Heart right ventricle (tissue), 16 donors: Measurements from ENCODE around the gene TICAM1. TPM values are rescaled to one million over a fixed set of nuclear protein-coding genes. Genes with fewer than 3 reads are reported as not detected.
A peak's percentile ranks its signal among the peaks of the same experiment; 100 is the strongest.
"Not testable (repeated sequence)": the region's sequence is repeated elsewhere in the genome, so short reads cannot be mapped to it uniquely, and the experiment has no call there.

Source experiments
- ATAC-seq, 8 donors: fragments of 200-7000 bp; cut with Tn5 transposase; one replicate each; pipeline ENCODE4 v1.9.1; 2020; ENCODE audit warnings: mild to moderate bottlenecking in 8 of 8, moderate library complexity in 8 of 8, moderate number of reproducible peaks in 1 of 8
- DNase-seq, 2 donors: peaks; one replicate each; pipeline ENCODE4 v3.0.0-alpha.2; 2020
- H3K27ac ChIP-seq, 10 donors: fragments of 200-600 bp; sonication (generic) in 2 of 10; one replicate each; pipeline versions ENCODE4 v1.5.0 to v1.8.0; 2020 to 2022; ENCODE audit warnings: mild to moderate bottlenecking in 3 of 10
- H3K27me3 ChIP-seq, 7 donors: fragments of 200-600 bp; one replicate each; pipeline ENCODE4 v1.8.0; 2021 to 2022; ENCODE audit warnings: mild to moderate bottlenecking in 2 of 7
- H3K36me3 ChIP-seq, 9 donors: fragments of 200-600 bp; sonication (generic) in 1 of 9; one replicate each; pipeline versions ENCODE4 v1.5.0 to v1.8.0; 2020 to 2022; ENCODE audit warnings: mild to moderate bottlenecking in 2 of 9
- H3K4me1 ChIP-seq, 9 donors: fragments of 200-600 bp; sonication (generic) in 1 of 9; one replicate each; pipeline versions ENCODE4 v1.5.0 to v1.8.0; 2020 to 2022; ENCODE audit warnings: mild to moderate bottlenecking in 4 of 9
- H3K4me3 ChIP-seq, 10 donors: fragments of 200-600 bp; sonication (generic) in 2 of 10; one replicate each; pipeline versions ENCODE4 v1.5.0 to v1.8.0; 2020 to 2022; ENCODE audit warnings: mild to moderate bottlenecking in 7 of 10, moderate library complexity in 2 of 10
- H3K9me3 ChIP-seq, 11 donors: fragments of 200-600 bp in 10 of 11; sonication (generic) in 2 of 11; one replicate each; pipeline versions ENCODE4 v1.5.0 to v1.8.0; 2013 to 2022; ENCODE audit warnings: mild to moderate bottlenecking in 2 of 11, control low read depth in 1 of 11, moderate library complexity in 1 of 11
- WGBS, 2 donors: extraction: QIAGEN DNeasy Blood & Tissue Kit; methylation state at CpG; one replicate each; pipeline ENCODE4 v1.1.7; 2013; ENCODE audit warnings: inconsistent platforms in 1 of 2; 5-methylcytosine and 5-hydroxymethylcytosine counted together
- intact Hi-C, 10 donors: fragments of 100-400 bp; cut with DNase I; formaldehyde crosslinking; loops; one replicate each; pipeline versions ENCODE4 v1.11.1 to v1.14.2; 2022
- polyA plus RNA-seq, 2 donors: library from polyadenylated mRNA; stranded (reverse); fragments of 200-250 nt; gene quantifications; one replicate each; pipeline ENCODE4 v1.2.3, GENCODE V29; 2013
- total RNA-seq, 10 donors: library from RNA; stranded (reverse); fragmentation: NEBNext Ultra II Directional in 3 of 10; extraction: Animal tissue kit (Norgen Biotek cat#: 25700) in 3 of 10; gene quantifications; one replicate each; pipeline versions ENCODE4 v1.2.1 to v1.2.4, GENCODE V29; 2021 to 2023
- TF ChIP-seq, protein P1 (sequence below), 9 donors: fragments of 200-600 bp; sonication (generic) in 2 of 9; IDR thresholded peaks; one replicate each; pipeline versions ENCODE4 v1.5.0 to v1.8.0; 2021 to 2022; ENCODE audit warnings: antibody characterized with exemption in 9 of 9, mild to moderate bottlenecking in 5 of 9, moderate library complexity in 1 of 9
- donor health status: Arrhythmogenic right ventricular cardiomyopathy.
- donor health status: ischemic (EF 13 %, LVEDD 7.1; RV severe dilation, severe dysfunction).
- donor health status: healthy with polysubstance abuse.
- donor health status: DM: no; HTN: yes; CAD: no.
- donor health status: DM: no; HTN: no; CAD: no.
- donor health status: ischemic (EF 25% LVEDD 6.9; RV normal size, moderate dysfunction).
- donor health status: ischemic (EF 25% LVEDD 5.7; RV mildly dilated, moderate dysfunction).
- donor health status: healthy.
- donor health status: DM: yes; HTN: yes; CAD: no.
- donor health status: Ischemic cardiomyopathy.
- donor health status: ischemic (EF 35%, LVEDD 5.7; RV mildly dilated, moderate dysfunction).
- donor health status: nonischemic (EF 11% LVEDD 7.7; RV severe dilation, severe dysfunction).
- donor health status: DM: yes; HTN: yes; CAD: no.
- donor health status: PGD.
- donor health status: ischemic (EF 29% LVEDD 5.4; RV normal size, mild dysfunction).
- donor health status: nonischemic (EF 23%, LVEDD 6.1; RV moderate dilation, normal function).

The TICAM1 gene
- total and polyA plus RNA-seq, 12 donors: 4.5 to 11.1 (median 6.4) TPM

DNA sequence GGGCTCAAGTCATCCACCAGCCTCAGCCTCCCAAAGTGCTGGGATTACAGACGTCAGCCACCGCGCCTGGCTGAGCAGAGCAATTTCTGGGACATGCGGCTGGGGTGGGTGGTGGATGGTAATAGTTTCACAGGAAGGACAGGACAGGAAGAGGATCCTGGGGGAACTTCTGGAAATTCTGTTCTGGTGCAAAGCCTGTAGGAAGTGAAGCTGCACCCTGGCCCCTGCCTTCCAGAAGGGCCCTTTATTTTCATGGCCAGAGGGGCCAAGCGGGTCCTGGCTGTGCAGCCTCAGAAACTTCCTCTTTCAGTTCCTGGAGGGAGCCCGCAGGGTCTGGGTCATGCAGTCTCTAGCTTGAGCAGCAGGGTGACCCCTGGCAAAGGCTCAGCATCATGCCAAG, 24.3 kb downstream of the TICAM1 start:
- Histone ChIP-seq H3K27ac (peak overlapping the region in 1 of 10 donors; percentile 76), H3K4me3 (no peak overlapping the region), H3K36me3 (no peaks in the 10 kb centered on the region), H3K4me1 (peaks cover 0 to 52% (median 11%) of the 10 kb centered on the region in 9 donors), H3K27me3 (no peaks in the 10 kb centered on the region), H3K9me3 (no peaks in the 10 kb centered on the region)
- TF ChIP-seq, protein P1, sequence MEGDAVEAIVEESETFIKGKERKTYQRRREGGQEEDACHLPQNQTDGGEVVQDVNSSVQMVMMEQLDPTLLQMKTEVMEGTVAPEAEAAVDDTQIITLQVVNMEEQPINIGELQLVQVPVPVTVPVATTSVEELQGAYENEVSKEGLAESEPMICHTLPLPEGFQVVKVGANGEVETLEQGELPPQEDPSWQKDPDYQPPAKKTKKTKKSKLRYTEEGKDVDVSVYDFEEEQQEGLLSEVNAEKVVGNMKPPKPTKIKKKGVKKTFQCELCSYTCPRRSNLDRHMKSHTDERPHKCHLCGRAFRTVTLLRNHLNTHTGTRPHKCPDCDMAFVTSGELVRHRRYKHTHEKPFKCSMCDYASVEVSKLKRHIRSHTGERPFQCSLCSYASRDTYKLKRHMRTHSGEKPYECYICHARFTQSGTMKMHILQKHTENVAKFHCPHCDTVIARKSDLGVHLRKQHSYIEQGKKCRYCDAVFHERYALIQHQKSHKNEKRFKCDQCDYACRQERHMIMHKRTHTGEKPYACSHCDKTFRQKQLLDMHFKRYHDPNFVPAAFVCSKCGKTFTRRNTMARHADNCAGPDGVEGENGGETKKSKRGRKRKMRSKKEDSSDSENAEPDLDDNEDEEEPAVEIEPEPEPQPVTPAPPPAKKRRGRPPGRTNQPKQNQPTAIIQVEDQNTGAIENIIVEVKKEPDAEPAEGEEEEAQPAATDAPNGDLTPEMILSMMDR (IDR thresholded peaks at IDR 0.05): no peak
- DNase-seq (no peak), ATAC-seq (peak in 4 of 8 donors; percentile 10 to 47 (median 30))
- intact Hi-C loops: loop anchor here in 4 of 10 donors (5.0 to 10.0 kb wide), 4 partner anchors 45 to 228 kb away; no protein-coding TSS in a partner anchor
- WGBS, 2 donors: 75 to 79% methylated on average over 6 of the region's 6 CpGs

DNA sequence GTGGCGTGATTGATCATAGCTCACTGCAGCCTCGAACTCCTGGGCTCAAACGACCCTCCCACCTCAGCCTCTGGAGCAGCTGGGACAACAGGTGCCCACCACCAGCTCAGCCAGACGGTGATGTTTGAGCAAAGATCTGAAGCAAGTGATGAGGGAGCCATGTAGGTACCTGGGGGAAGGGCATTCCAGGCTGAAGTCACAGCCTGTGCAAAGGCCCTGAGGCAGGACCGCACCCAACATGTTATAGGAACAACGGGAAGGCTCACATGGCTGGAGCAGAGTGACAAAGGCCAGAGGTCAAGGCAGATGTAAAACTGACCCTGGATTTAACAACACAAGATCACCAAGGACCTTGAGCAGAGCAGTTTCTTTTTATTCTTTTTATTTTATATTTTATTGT, 25.1 kb downstream of the TICAM1 start:
- TF ChIP-seq, protein P1 (IDR thresholded peaks at IDR 0.05): no peak
- intact Hi-C loops: loop anchor here in 4 of 10 donors (5.0 to 10.0 kb wide), 4 partner anchors 46 to 228 kb away; no protein-coding TSS in a partner anchor
- WGBS, 2 donors: 86 to 87% methylated on average over 6 of the region's 6 CpGs
- Histone ChIP-seq H3K4me3 (no peak overlapping the region), H3K36me3 (no peaks in the 10 kb centered on the region), H3K27me3 (no peaks in the 10 kb centered on the region), H3K27ac (peak overlapping the region in 1 of 10 donors; percentile 76), H3K4me1 (peaks cover 0 to 47% (median 11%) of the 10 kb centered on the region in 9 donors), H3K9me3 (no peaks in the 10 kb centered on the region)
- no peak for DNase-seq
- ATAC-seq: no peak

DNA sequence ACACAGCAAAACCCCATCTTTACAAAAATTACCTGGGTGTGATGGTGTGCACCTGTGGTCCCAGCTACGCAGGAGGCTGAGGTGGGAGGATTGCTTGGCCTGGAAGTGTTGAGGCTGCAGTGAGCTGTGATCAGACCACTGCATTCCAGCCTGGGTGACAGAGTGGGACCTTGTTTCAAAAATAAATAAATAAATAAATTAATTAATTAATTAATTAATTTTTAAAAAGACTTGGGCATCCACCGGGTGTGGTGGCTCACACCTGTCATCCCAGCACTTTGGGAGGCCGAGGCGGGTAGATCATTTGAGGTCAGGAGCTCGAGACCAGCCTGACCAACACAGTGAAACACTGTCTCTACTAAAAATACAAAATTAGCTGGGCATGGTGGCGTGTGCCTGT, 26.4 kb downstream of the TICAM1 start:
- DNase-seq, H3K36me3 ChIP-seq, H3K4me3 ChIP-seq, H3K27ac ChIP-seq, ATAC-seq, H3K9me3 ChIP-seq, H3K27me3 ChIP-seq: not testable (repeated sequence)
- H3K4me1 ChIP-seq: peaks cover 0 to 41% (median 18%) of the 10 kb centered on the region in 9 donors
- intact Hi-C loops: loop anchor here in 7 of 10 donors (2.0 to 10.0 kb wide), 5 partner anchors 47 to 230 kb away; no protein-coding TSS in a partner anchor
- WGBS, 2 donors: 96% methylated on average over 6 of the region's 6 CpGs

DNA sequence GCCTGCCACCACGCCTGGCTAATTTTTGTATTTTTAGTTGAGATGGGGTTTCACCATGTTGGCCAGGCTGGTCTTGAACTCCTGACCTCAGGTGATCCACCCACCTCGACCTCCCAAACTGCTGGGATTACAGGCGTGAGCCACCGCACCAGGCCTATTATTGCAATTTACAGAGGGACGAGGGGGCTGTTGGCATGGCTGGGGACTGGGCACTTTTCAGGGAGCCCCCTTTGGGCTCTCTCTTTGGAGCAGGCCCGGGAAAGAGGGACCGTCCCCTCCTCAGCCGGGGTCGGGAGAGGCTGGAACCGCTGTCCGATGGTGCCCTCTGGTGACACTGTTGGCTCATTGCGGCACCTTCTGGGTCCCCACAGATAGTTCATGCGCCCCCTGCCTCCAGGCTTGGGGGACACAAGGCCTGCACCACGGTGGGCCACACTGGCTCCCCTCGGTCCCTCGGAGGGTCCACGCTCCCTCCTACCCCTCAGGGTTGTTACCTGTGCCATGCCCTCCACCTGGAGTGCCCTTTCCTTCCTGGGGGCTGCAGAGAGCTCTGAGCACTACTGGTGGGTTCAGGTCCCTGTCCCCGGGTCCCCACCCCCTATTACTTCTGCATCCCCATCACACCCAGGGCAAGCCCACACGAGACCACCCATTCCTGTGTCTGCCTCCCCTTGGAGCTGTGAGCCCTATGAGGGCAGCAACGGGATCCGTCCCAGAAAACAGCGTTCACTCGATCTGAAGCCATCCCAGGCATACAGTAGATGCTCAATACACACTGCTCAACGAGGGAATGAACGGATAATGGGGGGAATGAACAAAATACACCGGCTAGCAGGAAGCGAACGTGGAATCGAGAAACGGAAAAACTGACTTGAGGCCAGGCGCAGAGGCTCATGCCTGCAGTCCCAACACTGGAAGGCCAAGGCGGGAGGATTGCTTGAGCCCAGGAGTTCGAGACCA, 27.5 kb downstream of the TICAM1 start:
- no peaks in the 10 kb centered on the region for H3K36me3 ChIP-seq
- H3K4me1 ChIP-seq: peaks cover 0 to 34% (median 18%) of the 10 kb centered on the region in 9 donors
- WGBS, 2 donors: 44 to 49% methylated on average over 33 of the region's 33 CpGs
- DNase-seq: peak; percentile 55 to 69
- ATAC-seq: peak; percentile 50 to 78 (median 63)
- H3K4me3 ChIP-seq: no peak overlapping the region
- no peaks in the 10 kb centered on the region for H3K9me3 ChIP-seq
- intact Hi-C loops: loop anchor here in 8 of 10 donors (1.0 to 10.0 kb wide), 5 partner anchors 71 to 231 kb away; no protein-coding TSS in a partner anchor
- H3K27ac ChIP-seq: peak overlapping the region in 1 of 10 donors; percentile 80
- TF ChIP-seq, protein P1 (IDR thresholded peaks at IDR 0.05): peak; percentile 61 to 89 (median 79)
- no peaks in the 10 kb centered on the region for H3K27me3 ChIP-seq
